HepG2 (cell line): ENCODE measurements around the gene AKIP1. TPM values are rescaled to one million over a fixed set of nuclear protein-coding genes. Genes with fewer than 3 reads are reported as not detected.

Source experiments
- ATAC-seq: fragments of 200-7000 bp; cut with Tn5 transposase; 3 replicates; pipeline ENCODE4 v1.9.1; 2020; ENCODE audit warnings: mild to moderate bottlenecking, moderate library complexity
- BruUV-seq: library from RNA; stranded (reverse); fragments of 400-500 nt; replicated peaks from 2 replicates; lab custom pipeline; 2021; lab: Mats Ljungman, UMichigan
- CTCF ChIA-PET: fragments of 300-600 bp; formaldehyde crosslinking; extraction: SDS; loops from one replicate; lab custom pipeline; 2021; ENCODE audit warnings: low total read pairs, inconsistent platforms, low intra/inter-chr PET ratio; lab: Yijun Ruan, JAX
- POLR2A ChIA-PET: fragments of 350-600 bp; sonication (Branson Sonifier 250); formaldehyde crosslinking; loops from one replicate; lab custom pipeline; 2020; ENCODE audit warnings: antibody characterized with exemption, inconsistent platforms; lab: Yijun Ruan, JAX
- DNase-seq: peaks from one replicate; pipeline ENCODE4 v3.0.0-alpha.2; 2015; ENCODE audit warnings: low spot score
- FAIRE-seq: peaks from 3 replicates; lab custom pipeline; 2011; peaks lifted over from hg19 to GRCh38; lab: Jason Lieb, UNC
- H2AFZ ChIP-seq: one replicate; pipeline ENCODE4 v1.6.1; 2011; ENCODE audit warnings: low read length, inconsistent platforms
- H3K27ac ChIP-seq: fragments of 300-600 bp; 3 replicates; pipeline ENCODE4 v1.8.0; 2011; ENCODE audit warnings: mixed run types, mild to moderate bottlenecking, mixed read lengths, low read length, inconsistent platforms; ENCODE audit not compliant: insufficient read depth; ENCODE audit errors: extremely low read length
- H3K27me3 ChIP-seq, 2 experiments: fragments of 200-600 bp in 1 of 2; 2 replicates in 1 of 2; 3 replicates in 1 of 2; pipeline versions ENCODE4 v1.6.0 to v1.8.0; 2011; ENCODE audit warnings: low read length in 2 of 2, mild to moderate bottlenecking in 2 of 2, moderate library complexity in 2 of 2, inconsistent platforms in 1 of 2; ENCODE audit not compliant: insufficient read depth in 2 of 2, control insufficient read depth in 1 of 2
- H3K36me3 ChIP-seq, 2 experiments: fragments of 200-600 bp in 1 of 2; replicated peaks in 1 of 2; 2 replicates in 1 of 2; 3 replicates in 1 of 2; pipeline versions ENCODE4 v1.5.1 to v1.8.0; 2011; ENCODE audit warnings: low read length in 2 of 2, inconsistent platforms in 1 of 2; ENCODE audit not compliant: insufficient read depth in 2 of 2, control insufficient read depth in 1 of 2
- H3K4me1 ChIP-seq: 2 replicates; pipeline ENCODE4 v1.5.1; 2012; ENCODE audit warnings: low read length, inconsistent platforms; ENCODE audit not compliant: insufficient read depth
- H3K4me2 ChIP-seq: 2 replicates; pipeline ENCODE4 v1.6.0; 2011; ENCODE audit warnings: low read depth, low read length, inconsistent platforms
- H3K4me3 ChIP-seq, 3 experiments: fragments of 200-600 bp in 1 of 3; sonication (generic), shearing (Covaris generic) in 1 of 3; replicated peaks in 1 of 3; 2 replicates each; pipeline ENCODE4 v1.5.1; 2011 to 2016; ENCODE audit warnings: low read length in 3 of 3, inconsistent platforms in 2 of 3, low read depth in 2 of 3, mild to moderate bottlenecking in 2 of 3, control low read depth in 1 of 3, mixed read lengths in 1 of 3; ENCODE audit not compliant: insufficient read depth in 1 of 3
- H3K79me2 ChIP-seq: one replicate; pipeline ENCODE4 v1.6.1; 2011; ENCODE audit warnings: low read length, inconsistent platforms; ENCODE audit not compliant: insufficient read depth
- H3K9ac ChIP-seq: 2 replicates; pipeline ENCODE4 v1.6.0; 2011; ENCODE audit warnings: mild to moderate bottlenecking, low read depth, low read length, inconsistent platforms; ENCODE audit not compliant: insufficient read depth
- H3K9me3 ChIP-seq: 2 replicates; pipeline ENCODE4 v1.5.1; 2012; ENCODE audit warnings: mild to moderate bottlenecking, low read length
- H4K20me1 ChIP-seq: 2 replicates; pipeline ENCODE4 v1.6.0; 2011; ENCODE audit warnings: inconsistent platforms, mild to moderate bottlenecking, low read length, moderate library complexity; ENCODE audit not compliant: insufficient read depth
- MZF1 ChIP-seq: sonication (generic); formaldehyde crosslinking; IDR thresholded peaks from 2 replicates; pipeline ENCODE4 v1.8.1; 2023; ENCODE audit warnings: mild to moderate bottlenecking, missing genetic modification reagents, borderline replicate concordance
- NPAS2 ChIP-seq: sonication (generic); formaldehyde crosslinking; IDR thresholded peaks from 2 replicates; pipeline ENCODE4 v1.8.0; 2022; ENCODE audit warnings: mild to moderate bottlenecking, missing genetic modification reagents, borderline replicate concordance
- RFXAP ChIP-seq: sonication (generic); formaldehyde crosslinking; IDR thresholded peaks from 2 replicates; pipeline ENCODE4 v1.4.0; 2020; ENCODE audit warnings: missing genetic modification reagents, borderline replicate concordance
- ZBTB1 ChIP-seq: sonication (generic); formaldehyde crosslinking; IDR thresholded peaks from 2 replicates; pipeline ENCODE4 v1.4.0; 2020; ENCODE audit warnings: missing genetic modification reagents, borderline replicate concordance
- ZNF569 ChIP-seq: sonication (generic); formaldehyde crosslinking; IDR thresholded peaks from 2 replicates; pipeline ENCODE4 v1.5.0; 2020; ENCODE audit warnings: mild to moderate bottlenecking, missing genetic modification reagents, moderate library complexity, borderline replicate concordance
- ZNF737 ChIP-seq: sonication (generic); formaldehyde crosslinking; IDR thresholded peaks from 2 replicates; pipeline ENCODE4 v1.5.0; 2020; ENCODE audit warnings: missing genetic modification reagents, mild to moderate bottlenecking, borderline replicate concordance
- WGBS: methylation state at CpG from one replicate; pipeline ENCODE4 v1.1.6; 2017; ENCODE audit warnings: low lambda C conversion rate; 5-methylcytosine and 5-hydroxymethylcytosine counted together
- in situ Hi-C: cut with HindIII; loops from 2 replicates; pipeline ENCODE4 v1.10.0; 2017; ENCODE audit warnings: low pct_unique_long_range_greater_than_20kb; ENCODE audit not compliant: extremely low pct_ligation_motif_present
- intact Hi-C: fragments of 100-400 bp; cut with micrococcal nuclease; formaldehyde crosslinking; loops from one replicate; pipeline ENCODE4 v1.10.0; 2022; ENCODE audit not compliant: unreplicated experiment
- polyA plus RNA-seq, 8 experiments: library from polyadenylated mRNA; depleted of rRNA in 3 of 8; stranded (reverse) in 7 of 8; unstranded in 1 of 8; fragments of >200 nt; fragmentation: Illumina TruSeq in 4 of 8; extraction: Trizol in 4 of 8; gene quantifications; 2 replicates each; pipeline versions ENCODE4 v1.2.1 to v1.2.3, GENCODE V29; 2011 to 2016; ENCODE audit warnings: low read depth in 4 of 8, missing spikeins in 1 of 8, mixed read lengths in 1 of 8; ENCODE audit not compliant: insufficient read depth in 1 of 8
- total RNA-seq, 5 experiments: library from RNA; depleted of rRNA; stranded (reverse); fragments of >200 nt; fragmentation: Illumina TruSeq; extraction: Trizol; gene quantifications; 2 replicates each; pipeline ENCODE4 v1.2.3, GENCODE V29; 2016; ENCODE audit warnings: low read depth in 1 of 5
- TF ChIP-seq, protein P1 (sequence below): sonication (generic); formaldehyde crosslinking; IDR thresholded peaks from 2 replicates; pipeline ENCODE4 v1.5.1; 2020; ENCODE audit warnings: mild to moderate bottlenecking, missing genetic modification reagents

Gene AKIP1
- total and polyA plus RNA-seq, 2 of the 13 experiments (the other 11 are each of a cell fraction or from before 2014, with no cell fraction given) = 10.0 to 20.3 TPM

DNA sequence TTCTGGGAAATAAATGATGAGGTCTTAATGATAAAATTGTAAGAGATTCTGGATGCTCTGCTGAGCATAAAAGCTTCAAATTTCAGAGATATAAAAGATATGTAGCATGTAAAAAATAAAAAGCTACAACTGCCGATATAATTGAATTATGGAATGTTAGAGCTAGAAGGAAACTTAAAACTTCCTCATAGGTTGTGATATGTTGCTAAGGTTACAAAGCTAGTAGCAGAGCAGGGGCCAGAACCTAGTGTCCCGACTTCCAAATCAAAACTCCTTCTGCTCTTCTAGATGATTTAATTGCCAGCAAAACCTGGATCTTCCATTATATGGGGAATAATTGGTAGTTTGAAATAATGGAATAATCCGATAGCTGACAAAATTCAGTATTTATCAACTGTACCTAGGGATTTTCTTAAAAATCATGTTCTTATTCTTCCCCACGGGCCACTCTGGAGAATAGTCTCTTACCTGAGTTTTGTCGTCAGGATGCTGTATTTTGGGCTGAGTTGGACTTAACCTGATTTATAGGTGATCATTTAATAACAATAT is 31.6 kb downstream of the AKIP1 start, which contains the start of gene ASCL3:
TSS of gene ASCL3 (minus strand) at position 499 of the 549 bp plus-strand sequence. CDS start 4,855 bp downstream, outside the sequence.
- FAIRE-seq = no peak
- POLR2A ChIA-PET = no interaction called here
- no peak within 1 kb of the TSS for H3K27ac ChIP-seq
- no TSS peak for BruUV-seq
- H3K4me1 ChIP-seq = peaks cover 7% of the 10 kb centered on the region
- in situ Hi-C loops = no loop called here
- intact Hi-C loops = no loop called here
- no peak for TF ChIP-seq NPAS2 (CRISPR knock-in tag)
- TF ChIP-seq ZBTB1 (CRISPR knock-in tag) = no peak
- TF ChIP-seq, protein P1, sequence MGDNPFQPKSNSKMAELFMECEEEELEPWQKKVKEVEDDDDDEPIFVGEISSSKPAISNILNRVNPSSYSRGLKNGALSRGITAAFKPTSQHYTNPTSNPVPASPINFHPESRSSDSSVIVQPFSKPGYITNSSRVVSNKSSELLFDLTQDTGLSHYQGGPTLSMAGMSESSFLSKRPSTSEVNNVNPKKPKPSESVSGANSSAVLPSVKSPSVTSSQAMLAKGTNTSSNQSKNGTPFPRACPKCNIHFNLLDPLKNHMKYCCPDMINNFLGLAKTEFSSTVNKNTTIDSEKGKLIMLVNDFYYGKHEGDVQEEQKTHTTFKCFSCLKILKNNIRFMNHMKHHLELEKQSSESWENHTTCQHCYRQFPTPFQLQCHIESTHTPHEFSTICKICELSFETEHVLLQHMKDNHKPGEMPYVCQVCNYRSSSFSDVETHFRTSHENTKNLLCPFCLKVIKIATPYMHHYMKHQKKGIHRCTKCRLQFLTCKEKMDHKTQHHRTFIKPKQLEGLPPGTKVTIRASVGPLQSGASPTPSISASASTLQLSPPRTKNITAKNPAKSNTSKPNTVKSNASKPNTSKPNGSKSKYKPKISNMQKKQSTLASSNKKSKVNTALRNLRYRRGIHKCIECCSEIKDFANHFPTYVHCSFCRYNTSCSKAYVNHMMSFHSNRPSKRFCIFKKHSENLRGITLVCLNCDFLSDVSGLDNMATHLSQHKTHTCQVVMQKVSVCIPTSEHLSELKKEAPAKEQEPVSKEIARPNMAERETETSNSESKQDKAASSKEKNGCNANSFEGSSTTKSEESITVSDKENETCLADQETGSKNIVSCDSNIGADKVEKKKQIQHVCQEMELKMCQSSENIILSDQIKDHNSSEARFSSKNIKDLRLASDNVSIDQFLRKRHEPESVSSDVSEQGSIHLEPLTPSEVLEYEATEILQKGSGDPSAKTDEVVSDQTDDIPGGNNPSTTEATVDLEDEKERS (CRISPR knock-in tag) = no peak
- no peak for TF ChIP-seq ZNF737
- TF ChIP-seq ZNF569 (CRISPR knock-in tag) = no peak
- TF ChIP-seq RFXAP = no peak
- TF ChIP-seq MZF1 (CRISPR knock-in tag) = no peak
- H3K9ac ChIP-seq = no peak within 1 kb of the TSS
- H3K4me2 ChIP-seq = no peak within 1 kb of the TSS
- H3K79me2 ChIP-seq = no peaks in the 10 kb centered on the region
- CTCF ChIA-PET = no interaction called here
- H3K27me3 ChIP-seq = no peaks in the 10 kb centered on the region
- no peak for ATAC-seq
- no peak for DNase-seq
- no peaks in the 10 kb centered on the region for H3K9me3 ChIP-seq
- H3K4me3 ChIP-seq = no peak within 1 kb of the TSS
- WGBS = 54% methylated on average over 5 of the region's 5 CpGs
- H3K36me3 ChIP-seq = peaks cover 0 to 4% of the 10 kb centered on the region in 2 experiments; a peak in 3 of 5 replicates
- no peak within 1 kb of the TSS for H2AFZ ChIP-seq
- H4K20me1 ChIP-seq = no peaks in the 10 kb centered on the region
